Fibroblast of pulmonary artery (primary cell): ENCODE measurements around the gene DNAI1.

Experiments used
- DNase-seq: peaks from one replicate; pipeline ENCODE4 v3.0.0-alpha.2; 2010; ENCODE audit warnings: low read depth
- H3K4me3 ChIP-seq: replicated peaks from 2 replicates; pipeline ENCODE4 v1.5.1; 2011; ENCODE audit warnings: low read depth, mild to moderate bottlenecking, control low read depth, low read length, moderate library complexity
- TF ChIP-seq, protein P1 (sequence below): IDR thresholded peaks from 2 replicates; pipeline ENCODE4 v1.5.1; 2011; ENCODE audit warnings: mild to moderate bottlenecking, control low read depth, low read length, inconsistent platforms; ENCODE audit errors: missing control alignments

The DNAI1 gene

GRCh38 chr9:34540827-34541226, 82.2 kb downstream of the DNAI1 start:
- no peak overlapping the region for H3K4me3 ChIP-seq
- peak; percentile 73 for DNase-seq
- TF ChIP-seq, protein P1, sequence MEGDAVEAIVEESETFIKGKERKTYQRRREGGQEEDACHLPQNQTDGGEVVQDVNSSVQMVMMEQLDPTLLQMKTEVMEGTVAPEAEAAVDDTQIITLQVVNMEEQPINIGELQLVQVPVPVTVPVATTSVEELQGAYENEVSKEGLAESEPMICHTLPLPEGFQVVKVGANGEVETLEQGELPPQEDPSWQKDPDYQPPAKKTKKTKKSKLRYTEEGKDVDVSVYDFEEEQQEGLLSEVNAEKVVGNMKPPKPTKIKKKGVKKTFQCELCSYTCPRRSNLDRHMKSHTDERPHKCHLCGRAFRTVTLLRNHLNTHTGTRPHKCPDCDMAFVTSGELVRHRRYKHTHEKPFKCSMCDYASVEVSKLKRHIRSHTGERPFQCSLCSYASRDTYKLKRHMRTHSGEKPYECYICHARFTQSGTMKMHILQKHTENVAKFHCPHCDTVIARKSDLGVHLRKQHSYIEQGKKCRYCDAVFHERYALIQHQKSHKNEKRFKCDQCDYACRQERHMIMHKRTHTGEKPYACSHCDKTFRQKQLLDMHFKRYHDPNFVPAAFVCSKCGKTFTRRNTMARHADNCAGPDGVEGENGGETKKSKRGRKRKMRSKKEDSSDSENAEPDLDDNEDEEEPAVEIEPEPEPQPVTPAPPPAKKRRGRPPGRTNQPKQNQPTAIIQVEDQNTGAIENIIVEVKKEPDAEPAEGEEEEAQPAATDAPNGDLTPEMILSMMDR, result peak; percentile 4

DNA sequence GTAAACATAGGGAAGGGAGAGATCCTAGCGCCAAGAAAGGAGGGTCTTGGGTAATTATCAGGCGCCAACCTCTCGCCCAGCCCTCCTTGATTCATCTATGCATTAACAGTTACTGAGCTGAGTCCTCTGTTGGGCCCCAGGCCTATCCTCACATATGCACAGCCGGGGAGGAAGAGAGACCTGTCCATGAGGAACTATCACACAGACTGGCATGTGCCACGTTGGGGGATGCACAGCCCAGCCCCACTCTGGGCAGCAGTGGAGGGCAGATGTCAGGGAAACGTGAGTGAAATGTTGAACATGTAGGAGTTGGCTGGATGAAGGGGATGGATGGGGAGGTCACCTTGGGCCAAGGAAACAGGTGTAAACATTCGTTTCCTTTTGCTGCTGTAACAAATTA, 82.9 kb downstream of the DNAI1 start:
- DNase-seq, result no peak
- H3K4me3 ChIP-seq, result no peak overlapping the region
- TF ChIP-seq, protein P1, result no peak

- no peak overlapping the region for H3K4me3 ChIP-seq
- TF ChIP-seq, protein P1, result no peak
- DNase-seq, result no peak
Observed at GRCh38 chr9:34544035-34544434, 85.4 kb downstream of the DNAI1 start.

GRCh38 chr9:34545497-34545896, 86.9 kb downstream of the DNAI1 start:
- DNase-seq, result no peak
- TF ChIP-seq, protein P1, result no peak
- H3K4me3 ChIP-seq, result no peak overlapping the region

DNA sequence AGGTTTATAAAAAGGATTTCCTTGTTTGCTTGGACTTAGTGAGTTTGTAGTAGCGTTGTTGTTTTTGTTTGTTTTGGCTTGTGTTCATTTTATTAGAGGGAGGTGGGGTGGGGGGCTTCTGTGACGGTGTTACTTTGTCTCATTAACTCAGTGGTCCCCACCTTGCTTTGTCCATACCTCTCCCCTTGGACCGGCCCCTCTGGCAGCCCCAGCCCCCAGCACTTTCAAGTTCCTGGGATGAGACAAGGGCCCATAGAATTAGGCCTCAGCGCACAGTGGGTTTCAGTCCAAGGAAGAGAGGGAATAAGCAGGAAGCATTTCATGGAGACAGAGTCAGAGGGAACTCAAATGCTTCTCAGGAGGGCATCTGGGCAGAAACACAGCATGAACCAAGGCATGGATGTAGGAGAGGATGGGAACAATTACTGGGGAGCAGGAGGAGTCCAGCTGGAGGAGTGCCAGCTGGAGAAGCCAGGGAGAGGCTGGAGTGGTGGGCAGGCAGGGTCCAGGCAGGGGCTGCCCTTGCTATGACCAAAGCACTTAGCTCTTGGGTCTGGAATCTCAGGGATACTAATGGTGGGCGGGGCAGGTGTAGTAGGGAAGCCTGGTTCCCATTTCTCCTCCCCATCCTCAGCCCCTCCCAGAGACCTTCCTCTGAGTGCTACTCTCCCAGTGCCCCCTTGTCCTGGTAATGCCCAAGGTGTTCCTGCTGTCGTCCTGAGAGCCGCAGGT, 87.7 kb downstream of the DNAI1 start:
- TF ChIP-seq, protein P1, result no peak
- DNase-seq, result no peak
- no peak overlapping the region for H3K4me3 ChIP-seq

GRCh38 chr9:34546834-34547827, 88.5 kb downstream of the DNAI1 start:
- TF ChIP-seq, protein P1, result peak; percentile 80
- peak; percentile 86 for DNase-seq

More at GRCh38 chr9:34546834-34547827, 88.5 kb downstream of the DNAI1 start:
- H3K4me3 ChIP-seq, result no peak overlapping the region
